H1 (cell line): ENCODE measurements around the gene UROC1. TPM values are rescaled to one million over a fixed set of nuclear protein-coding genes. Genes with fewer than 3 reads are reported as not detected.

Source experiments
- ASH2L ChIP-seq: fragments of 200-600, 300-600 bp; sonication (generic); IDR thresholded peaks from one replicate; pipeline ENCODE4 v1.7.1; 2017; ENCODE audit warnings: low read length
- CHD7 ChIP-seq: fragments of 300-600 bp; sonication (generic); IDR thresholded peaks from 2 replicates; pipeline ENCODE4 v1.7.1; 2012; ENCODE audit warnings: low read length, moderate library complexity, mild to moderate bottlenecking, inconsistent platforms; ENCODE audit not compliant: insufficient replicate concordance
- HDAC2 ChIP-seq, 2 experiments: fragments of 300-600 bp in 1 of 2; sonication (generic) in 1 of 2; IDR thresholded peaks; 2 replicates each; pipeline ENCODE4 v1.6.1; 2011 to 2012; ENCODE audit warnings: low read depth in 2 of 2, low read length in 2 of 2, mild to moderate bottlenecking in 2 of 2, moderate library complexity in 2 of 2, borderline replicate concordance in 1 of 2, inconsistent platforms in 1 of 2
- HDAC6 ChIP-seq: IDR thresholded peaks from one replicate; pipeline ENCODE4 v1.7.1; 2012; ENCODE audit warnings: low read depth, mild to moderate bottlenecking, inconsistent platforms, low read length, moderate library complexity
- KDM4A ChIP-seq: IDR thresholded peaks from one replicate; pipeline ENCODE4 v1.7.1; 2012; ENCODE audit warnings: low read depth, mild to moderate bottlenecking, moderate library complexity, low read length, inconsistent platforms; ENCODE audit not compliant: severe bottlenecking
- PHF8 ChIP-seq: fragments of 200-600 bp; sonication (generic); conservative IDR thresholded peaks from 2 replicates; pipeline ENCODE4 v1.7.1; 2012; ENCODE audit warnings: low read depth, mild to moderate bottlenecking, inconsistent platforms, low read length, moderate library complexity
- SIN3A ChIP-seq, 2 experiments: IDR thresholded peaks in 1 of 2; conservative IDR thresholded peaks in 1 of 2; 2 replicates each; pipeline ENCODE4 v1.6.1; 2011 to 2012; ENCODE audit warnings: low read length in 2 of 2, improper control_type of control experiment in 1 of 2, low read depth in 1 of 2, mild to moderate bottlenecking in 1 of 2
- TAF1 ChIP-seq: IDR thresholded peaks from 2 replicates; pipeline ENCODE4 v1.6.1; 2011; ENCODE audit warnings: mild to moderate bottlenecking, low read depth, low read length
- TAF7 ChIP-seq: optimal IDR thresholded peaks from 2 replicates; pipeline ENCODE3; 2011; ENCODE audit warnings: low read depth, mild to moderate bottlenecking, inconsistent platforms, low read length, moderate library complexity, borderline replicate concordance
- polyA plus RNA-seq, 7 experiments: library from polyadenylated mRNA; depleted of rRNA in 3 of 7; stranded (reverse) in 5 of 7; unstranded in 2 of 7; fragments of >200 nt in 5 of 7; fragments of 200-250 nt in 2 of 7; gene quantifications; 1 replicate in 5 of 7; 2 replicates in 1 of 7; 4 replicates in 1 of 7; pipeline versions ENCODE4 v1.2.1 to v1.2.3, GENCODE V29; 2011 to 2013; ENCODE audit warnings: missing spikeins in 2 of 7, mixed read lengths in 2 of 7
- total RNA-seq: library from RNA; stranded (reverse); fragmentation: NEBNext Ultra II Directional; extraction: Animal tissue kit (Norgen Biotek cat#: 25700); gene quantifications from 2 replicates; pipeline ENCODE4 v1.2.1, GENCODE V29; 2021

The UROC1 gene
- total and polyA plus RNA-seq, 2 of the 8 experiments (the other 6 are each of a cell fraction or from before 2014, with no cell fraction given), result 0.03 TPM; not detected in 1

- TF ChIP-seq HDAC2 (IDR thresholded peaks at IDR 0.05; ENCODE audit: borderline replicate concordance in 1 of 2, low read depth in 2 of 2, low read length in 2 of 2), result no peak
- TF ChIP-seq CHD7, result no peak
- TF ChIP-seq TAF1, result no peak
- TF ChIP-seq HDAC6, result no peak
- TF ChIP-seq PHF8, result no peak
- TF ChIP-seq TAF7, result no peak
- no peak for TF ChIP-seq ASH2L
- no peak for TF ChIP-seq KDM4A
- TF ChIP-seq SIN3A (conservative IDR thresholded peaks at IDR 0.05 in 1 of 2, IDR thresholded peaks at IDR 0.05 in 1 of 2; ENCODE audit: low read depth in 1 of 2, low read length in 2 of 2), result no peak
Observed at GRCh38 chr3:126528419-126528799, 10.8 kb upstream of the UROC1 start (continued).
